ENCODE measurements around the gene TMPRSS9.
A peak's percentile ranks its signal among the peaks of the same experiment; 100 is the strongest.

The TMPRSS9 gene

DNA sequence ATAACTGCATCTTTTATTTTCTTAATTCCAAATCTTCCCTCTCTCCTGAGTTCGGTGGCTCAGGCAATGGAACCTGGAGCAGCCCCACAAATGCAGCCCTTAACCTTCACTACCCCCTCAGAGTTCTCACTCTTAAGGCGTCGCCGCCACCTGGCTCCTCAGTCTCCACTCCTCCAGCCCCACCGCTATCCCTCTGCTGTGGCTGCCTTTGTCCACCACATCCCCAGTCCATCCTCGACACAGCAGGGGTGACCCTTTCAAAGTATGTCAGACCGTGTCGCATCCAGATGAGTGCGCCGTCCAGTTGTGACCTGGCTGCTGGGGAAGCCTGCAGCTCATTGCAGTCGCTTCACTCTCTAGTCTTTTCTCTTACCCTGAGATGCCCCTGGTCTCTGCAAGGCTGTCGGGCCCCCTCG is 30.6 kb upstream of the TMPRSS9 start:
- DNase-seq (ENCODE audit: low read depth) = no peak

GRCh38 chr19:2330255-2330631 is 29.8 kb upstream of the TMPRSS9 start:
- DNase-seq (ENCODE audit: low read depth) = no peak

DNA sequence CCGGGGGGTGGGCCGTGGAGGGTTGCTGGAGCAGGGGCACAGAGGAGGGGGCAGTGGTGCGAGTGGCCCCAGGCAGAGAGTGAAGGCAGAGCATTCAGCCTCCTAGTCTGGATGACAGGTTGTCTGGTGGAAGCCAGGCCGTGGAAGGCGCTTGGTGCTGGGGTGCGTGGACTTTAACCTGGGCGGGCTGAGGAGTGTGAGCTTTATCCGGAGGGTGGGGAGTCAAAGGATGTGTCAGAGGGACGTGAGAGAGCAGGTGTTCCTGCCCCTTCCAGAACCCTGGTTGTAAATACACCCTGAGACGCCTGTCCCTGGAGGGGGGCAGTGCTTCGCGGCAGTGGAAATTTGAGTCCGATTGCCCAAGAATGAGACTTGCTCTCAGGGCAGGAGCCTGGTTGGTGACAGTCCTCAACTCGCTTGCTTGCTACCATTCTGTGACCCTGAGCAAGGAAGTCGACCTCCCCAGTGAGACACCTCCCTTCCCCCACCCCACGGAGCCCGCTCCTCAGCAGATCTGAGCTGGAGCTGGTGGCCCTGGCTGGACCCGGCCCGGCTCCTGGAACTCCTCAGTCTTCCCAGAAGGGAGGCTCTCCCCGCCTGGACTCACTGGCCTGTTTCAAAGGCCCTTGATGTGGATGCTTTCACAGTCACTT is 29.3 kb upstream of the TMPRSS9 start:
- no peak for DNase-seq (ENCODE audit: low read depth)

- DNase-seq (ENCODE audit: low read depth) = no peak
Observed at GRCh38 chr19:2331601-2332246, 28.3 kb upstream of the TMPRSS9 start.

GRCh38 chr19:2332341-2333026 is 27.6 kb upstream of the TMPRSS9 start:
- no peak for DNase-seq (ENCODE audit: low read depth)

DNA sequence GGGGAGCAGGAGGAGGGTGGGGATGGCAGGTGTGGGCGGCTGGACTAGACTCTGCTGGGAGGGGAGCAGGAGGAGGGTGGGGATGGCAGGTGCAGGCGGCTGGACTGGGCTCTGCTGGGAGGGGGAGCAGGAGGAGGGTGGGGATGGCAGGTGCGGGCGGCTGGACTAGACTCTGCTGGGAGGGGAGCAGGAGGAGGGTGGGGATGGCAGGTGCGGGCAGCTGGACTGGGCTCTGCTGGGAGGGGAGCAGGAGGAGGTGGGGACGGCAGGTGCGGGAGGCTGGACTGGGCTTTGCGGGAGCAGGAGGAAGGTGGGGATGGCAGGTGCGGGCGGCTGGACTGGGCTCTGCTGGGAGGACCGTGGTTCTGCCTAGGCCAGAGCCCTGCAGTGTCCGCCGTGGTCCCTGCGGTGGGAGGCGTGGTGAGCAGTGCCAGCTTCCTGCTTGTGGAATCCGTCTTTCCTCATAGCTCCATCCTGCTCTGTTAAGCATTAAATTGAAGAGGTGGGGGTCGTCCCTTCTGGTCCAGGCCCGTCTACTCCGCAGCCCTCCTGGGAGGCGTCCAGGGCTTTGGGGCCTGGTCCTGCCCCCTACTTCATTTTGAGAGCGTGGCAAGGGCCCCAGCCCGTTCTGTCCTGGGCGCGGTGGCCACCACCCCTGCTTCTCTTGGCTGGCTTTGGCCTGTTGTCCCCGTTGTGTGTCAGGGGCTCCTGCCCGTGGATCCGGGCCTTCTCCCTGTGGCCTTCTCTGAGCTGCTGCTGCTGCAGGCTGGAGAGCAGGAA is 26.8 kb upstream of the TMPRSS9 start:
- no peak for DNase-seq (ENCODE audit: low read depth)

- no peak for DNase-seq (ENCODE audit: low read depth)
Observed at GRCh38 chr19:2333807-2334211, 26.3 kb upstream of the TMPRSS9 start.

- DNase-seq (ENCODE audit: low read depth) = no peak
Observed at GRCh38 chr19:2334426-2334825, 25.6 kb upstream of the TMPRSS9 start.

- no peak for DNase-seq (ENCODE audit: low read depth)
Observed at GRCh38 chr19:2334986-2335846, 24.8 kb upstream of the TMPRSS9 start.

DNA sequence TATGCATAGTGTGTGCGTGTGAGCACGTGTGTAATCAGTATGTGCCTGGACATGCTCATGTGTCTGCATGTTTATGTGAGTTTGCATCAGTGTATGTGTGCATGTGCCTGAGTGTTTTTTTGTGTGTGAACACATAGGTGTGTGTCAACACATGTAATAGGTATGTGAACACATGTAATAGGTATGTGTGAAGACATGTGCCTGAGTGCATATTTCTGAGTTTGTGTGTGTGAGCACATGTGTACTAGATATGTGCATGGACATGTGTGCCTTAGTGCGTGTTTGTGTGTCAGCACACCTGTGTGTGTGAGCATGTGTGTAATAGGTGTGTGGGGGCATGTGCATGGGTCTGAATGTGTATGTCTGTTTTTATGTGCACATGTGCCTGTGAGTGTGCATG is 24.2 kb upstream of the TMPRSS9 start:
- DNase-seq (ENCODE audit: low read depth) = no peak

DNA sequence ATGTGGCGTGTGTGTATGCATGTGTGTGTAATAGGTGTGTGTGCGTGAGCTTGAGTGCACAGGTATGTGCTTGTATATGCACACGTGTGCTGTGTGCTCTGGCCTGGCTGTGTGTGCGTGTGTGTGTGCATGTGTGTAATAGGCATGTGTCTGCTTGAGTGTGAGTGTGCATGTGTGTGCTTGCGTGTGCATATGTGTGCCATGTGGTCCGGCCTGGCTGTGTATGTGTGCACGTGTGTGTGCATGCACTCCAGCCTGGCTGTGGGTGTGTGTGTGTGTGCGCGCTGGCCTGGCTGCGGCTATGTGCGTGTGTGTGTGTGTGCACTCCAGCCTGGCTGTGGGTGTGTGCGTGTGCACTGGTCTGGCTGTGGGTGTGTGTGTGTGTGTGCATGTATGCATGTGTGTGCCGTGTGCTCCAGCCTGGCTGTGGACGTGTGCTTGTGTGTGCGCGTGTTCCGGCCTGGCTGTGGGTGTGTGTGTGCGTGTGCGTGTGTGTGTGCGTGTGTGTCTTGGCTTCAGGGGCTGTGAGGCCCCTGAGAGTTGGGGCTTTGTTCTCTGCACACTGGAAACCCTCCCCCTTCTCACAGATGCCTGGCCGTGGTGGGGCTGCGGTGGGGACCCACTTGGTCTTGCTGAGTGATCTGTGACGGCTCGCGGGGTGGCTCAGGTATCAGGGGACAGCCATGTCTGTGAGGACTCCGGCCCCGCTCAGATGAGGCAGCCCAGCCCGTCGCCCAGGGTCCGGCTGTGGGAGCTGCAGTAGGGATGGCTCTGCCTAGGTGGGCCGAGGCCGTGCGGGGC is 23.3 kb upstream of the TMPRSS9 start:
- no peak for DNase-seq (ENCODE audit: low read depth)

DNA sequence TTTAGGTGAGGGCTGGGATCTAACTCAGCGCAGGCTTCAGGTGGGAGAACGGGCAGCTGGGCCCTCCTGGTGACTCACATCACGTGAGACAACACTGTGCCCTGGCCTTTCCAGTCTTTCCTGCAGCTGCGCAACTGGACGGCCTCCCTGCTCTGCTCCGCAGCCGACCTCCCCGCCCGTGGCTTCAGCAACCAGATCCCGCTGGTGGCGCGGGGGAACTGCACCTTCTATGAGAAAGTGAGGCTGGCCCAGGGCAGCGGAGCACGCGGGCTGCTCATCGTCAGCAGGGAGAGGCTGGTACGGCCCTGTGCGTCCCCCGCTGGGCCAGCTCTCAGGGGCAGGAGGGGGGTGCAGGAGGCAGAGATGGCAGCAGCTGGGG is 22.7 kb upstream of the TMPRSS9 start:
- peak; percentile 41 for DNase-seq (ENCODE audit: low read depth)

- DNase-seq (ENCODE audit: low read depth) = no peak
Observed at GRCh38 chr19:2338055-2338615, 21.9 kb upstream of the TMPRSS9 start.

GRCh38 chr19:2338751-2339643 is 21.1 kb upstream of the TMPRSS9 start:
- no peak for DNase-seq (ENCODE audit: low read depth)

GRCh38 chr19:2339644-2340310 is 20.3 kb upstream of the TMPRSS9 start:
- no peak for DNase-seq (ENCODE audit: low read depth)

DNA sequence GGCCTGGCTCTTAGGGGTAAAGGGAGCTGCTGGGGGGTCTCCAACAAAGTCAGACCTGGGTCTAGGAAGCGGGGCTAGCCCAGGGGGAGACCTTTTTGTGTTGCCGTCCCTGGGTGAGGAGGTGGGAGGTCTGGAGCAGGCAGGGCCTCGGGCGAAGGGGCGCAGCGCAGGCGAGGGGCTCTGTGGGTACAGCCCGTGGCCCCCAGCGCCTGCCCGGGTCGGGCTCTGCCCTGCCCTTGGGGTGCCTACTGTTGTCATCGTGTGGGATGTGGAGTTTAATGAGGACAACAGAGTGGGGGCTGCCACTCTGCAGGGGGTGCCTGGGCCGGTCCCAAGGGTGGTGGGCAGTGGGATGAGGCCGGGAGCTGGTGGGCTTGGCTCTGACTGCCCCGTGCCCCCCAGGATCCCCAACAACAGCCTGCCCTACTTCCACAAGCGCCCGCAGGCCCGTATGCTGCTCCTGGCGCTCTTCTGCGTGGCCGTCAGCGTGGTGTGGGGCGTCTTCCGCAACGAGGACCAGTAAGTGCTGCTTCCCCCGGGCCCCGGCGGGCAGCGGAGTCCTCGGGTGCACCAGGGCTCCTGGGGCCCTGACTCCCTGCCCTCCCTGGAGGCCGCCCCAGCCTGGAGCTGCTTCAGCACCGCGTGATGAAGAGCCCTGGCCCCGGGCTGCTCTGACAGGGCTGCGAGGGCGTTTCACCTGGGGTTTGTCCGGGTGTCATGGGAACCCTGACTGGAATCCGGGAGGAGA is 19.4 kb upstream of the TMPRSS9 start:
- no peak for DNase-seq (ENCODE audit: low read depth)

- DNase-seq (ENCODE audit: low read depth) = no peak
Observed at GRCh38 chr19:2341244-2341751, 18.8 kb upstream of the TMPRSS9 start.

- no peak for DNase-seq (ENCODE audit: low read depth)
Observed at GRCh38 chr19:2341982-2342381, 18.1 kb upstream of the TMPRSS9 start.

Data from fibroblast of the conjunctiva (primary cell).